SK-N-SH (cell line): ENCODE data around the gene CLEC2D.

Source experiments
- CTCF ChIP-seq: fragments of 200-600 bp; sonication (generic); IDR thresholded peaks from 2 replicates; pipeline ENCODE4 v1.6.1; 2017; ENCODE audit warnings: antibody characterized with exemption, mild to moderate bottlenecking, moderate library complexity
- GABPA ChIP-seq: IDR thresholded peaks from 2 replicates; pipeline ENCODE4 v1.4.0; 2012; ENCODE audit warnings: low read depth, mild to moderate bottlenecking
- POLR2AphosphoS5 ChIP-seq: IDR thresholded peaks from 2 replicates; pipeline ENCODE4 v1.6.1; 2012; ENCODE audit warnings: low read depth, low read length
- TF ChIP-seq, protein P1 (sequence below): IDR thresholded peaks from 2 replicates; pipeline ENCODE4; 2012

DNA sequence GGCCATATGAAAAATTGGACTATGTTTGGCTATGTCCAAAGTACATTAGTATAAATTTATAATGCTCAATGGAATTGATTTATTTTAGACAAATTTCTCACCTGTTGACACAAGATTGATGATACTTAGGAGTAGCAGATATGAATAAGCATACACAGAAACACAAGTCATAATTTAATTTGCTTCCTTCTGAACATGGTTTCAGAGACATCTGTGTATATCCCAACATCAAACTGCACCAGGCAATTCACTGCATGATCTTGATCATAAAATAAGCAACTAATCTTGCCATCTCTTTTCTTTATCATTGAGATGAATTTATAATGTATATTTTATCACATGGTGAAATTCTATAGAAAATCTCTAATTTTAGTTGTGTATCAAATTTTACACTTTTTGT is 59.6 kb downstream of the CLEC2D start:
- TF ChIP-seq CTCF (no peak), GABPA (no peak), POLR2AphosphoS5 (no peak)
- TF ChIP-seq, protein P1, sequence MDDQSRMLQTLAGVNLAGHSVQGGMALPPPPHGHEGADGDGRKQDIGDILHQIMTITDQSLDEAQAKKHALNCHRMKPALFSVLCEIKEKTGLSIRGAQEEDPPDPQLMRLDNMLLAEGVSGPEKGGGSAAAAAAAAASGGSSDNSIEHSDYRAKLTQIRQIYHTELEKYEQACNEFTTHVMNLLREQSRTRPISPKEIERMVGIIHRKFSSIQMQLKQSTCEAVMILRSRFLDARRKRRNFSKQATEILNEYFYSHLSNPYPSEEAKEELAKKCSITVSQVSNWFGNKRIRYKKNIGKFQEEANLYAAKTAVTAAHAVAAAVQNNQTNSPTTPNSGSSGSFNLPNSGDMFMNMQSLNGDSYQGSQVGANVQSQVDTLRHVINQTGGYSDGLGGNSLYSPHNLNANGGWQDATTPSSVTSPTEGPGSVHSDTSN, result no peak
